ENCODE measurements around the gene PHEX.

PHEX gene

GRCh38 chrX:22196149-22196548, 164.0 kb downstream of the PHEX start:
- Histone ChIP-seq H3F3A (ENCODE audit: insufficient read depth, low read length) (no peaks in the 10 kb centered on the region), H3K4me2 (ENCODE audit: low read length) (no peak overlapping the region), H3K9me3 (ENCODE audit: low read length) (no peaks in the 10 kb centered on the region), H3K79me2 (ENCODE audit: insufficient read depth, low read length) (no peaks in the 10 kb centered on the region), H3K9ac (ENCODE audit: low read length) (no peak overlapping the region), H2AFZ (ENCODE audit: low read length) (no peak overlapping the region), H3K4me3 (ENCODE audit: low read depth, low read length, poor library complexity, severe bottlenecking) (no peak overlapping the region), H3K36me3 (ENCODE audit: insufficient read depth, low read length) (no peaks in the 10 kb centered on the region), H3K9me2 (ENCODE audit: low read depth, low read length) (no peaks in the 10 kb centered on the region), H3K4me1 (ENCODE audit: insufficient read depth, low read length, severe bottlenecking) (no peaks in the 10 kb centered on the region), H3K27me3 (ENCODE audit: insufficient read depth, low read length) (no peaks in the 10 kb centered on the region), H4K20me1 (ENCODE audit: insufficient read depth, low read length) (no peaks in the 10 kb centered on the region), H3K27ac (ENCODE audit: low read depth, low read length, poor library complexity, severe bottlenecking) (no peak overlapping the region)
- TF ChIP-seq, protein P1, sequence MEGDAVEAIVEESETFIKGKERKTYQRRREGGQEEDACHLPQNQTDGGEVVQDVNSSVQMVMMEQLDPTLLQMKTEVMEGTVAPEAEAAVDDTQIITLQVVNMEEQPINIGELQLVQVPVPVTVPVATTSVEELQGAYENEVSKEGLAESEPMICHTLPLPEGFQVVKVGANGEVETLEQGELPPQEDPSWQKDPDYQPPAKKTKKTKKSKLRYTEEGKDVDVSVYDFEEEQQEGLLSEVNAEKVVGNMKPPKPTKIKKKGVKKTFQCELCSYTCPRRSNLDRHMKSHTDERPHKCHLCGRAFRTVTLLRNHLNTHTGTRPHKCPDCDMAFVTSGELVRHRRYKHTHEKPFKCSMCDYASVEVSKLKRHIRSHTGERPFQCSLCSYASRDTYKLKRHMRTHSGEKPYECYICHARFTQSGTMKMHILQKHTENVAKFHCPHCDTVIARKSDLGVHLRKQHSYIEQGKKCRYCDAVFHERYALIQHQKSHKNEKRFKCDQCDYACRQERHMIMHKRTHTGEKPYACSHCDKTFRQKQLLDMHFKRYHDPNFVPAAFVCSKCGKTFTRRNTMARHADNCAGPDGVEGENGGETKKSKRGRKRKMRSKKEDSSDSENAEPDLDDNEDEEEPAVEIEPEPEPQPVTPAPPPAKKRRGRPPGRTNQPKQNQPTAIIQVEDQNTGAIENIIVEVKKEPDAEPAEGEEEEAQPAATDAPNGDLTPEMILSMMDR (IDR thresholded peaks at IDR 0.05; ENCODE audit: low read length), result no peak
- TF ChIP-seq EZH2 (IDR thresholded peaks at IDR 0.05; ENCODE audit: borderline replicate concordance, low read length), result no peak

GRCh38 chrX:22202251-22202650, 170.1 kb downstream of the PHEX start:
- H3K9me3 ChIP-seq (ENCODE audit: low read length), result no peaks in the 10 kb centered on the region
- H3K4me2 ChIP-seq (ENCODE audit: low read length), result no peak overlapping the region
- no peaks in the 10 kb centered on the region for H3K79me2 ChIP-seq (ENCODE audit: insufficient read depth, low read length)
- TF ChIP-seq, protein P1 (IDR thresholded peaks at IDR 0.05; ENCODE audit: low read length), result no peak
- no peak for TF ChIP-seq EZH2 (IDR thresholded peaks at IDR 0.05; ENCODE audit: borderline replicate concordance, low read length)
- H3K4me1 ChIP-seq (ENCODE audit: insufficient read depth, low read length, severe bottlenecking), result no peaks in the 10 kb centered on the region
- H3K4me3 ChIP-seq (ENCODE audit: low read depth, low read length, poor library complexity, severe bottlenecking), result no peak overlapping the region
- H3K9ac ChIP-seq (ENCODE audit: low read length), result no peak overlapping the region
- H4K20me1 ChIP-seq (ENCODE audit: insufficient read depth, low read length), result no peaks in the 10 kb centered on the region
- H3K27ac ChIP-seq (ENCODE audit: low read depth, low read length, poor library complexity, severe bottlenecking), result no peak overlapping the region
- H3F3A ChIP-seq (ENCODE audit: insufficient read depth, low read length), result no peaks in the 10 kb centered on the region
- no peaks in the 10 kb centered on the region for H3K27me3 ChIP-seq (ENCODE audit: insufficient read depth, low read length)
- no peaks in the 10 kb centered on the region for H3K9me2 ChIP-seq (ENCODE audit: low read depth, low read length)
- H2AFZ ChIP-seq (ENCODE audit: low read length), result no peak overlapping the region
- H3K36me3 ChIP-seq (ENCODE audit: insufficient read depth, low read length), result no peaks in the 10 kb centered on the region

DNA sequence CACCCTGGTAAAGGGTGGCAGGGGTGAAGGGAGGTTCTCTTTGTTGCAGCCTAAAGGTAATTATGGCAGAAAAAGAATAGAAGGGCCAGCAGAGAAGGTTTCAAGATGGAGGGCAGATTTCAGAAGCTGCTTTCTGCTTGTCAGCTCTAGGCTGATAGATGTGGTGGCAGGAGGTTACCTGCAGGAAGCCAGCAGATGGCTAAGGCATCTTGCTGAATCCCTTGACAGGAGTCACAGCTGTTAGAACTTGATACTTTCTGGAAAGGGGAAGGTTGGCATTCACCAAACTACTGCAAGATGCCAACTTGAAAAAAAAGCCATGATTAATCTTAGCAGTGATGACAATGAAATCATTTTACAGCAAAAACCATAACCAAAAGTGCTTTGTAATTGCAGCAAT, 171.1 kb downstream of the PHEX start:
- no peaks in the 10 kb centered on the region for H3K36me3 ChIP-seq (ENCODE audit: insufficient read depth, low read length)
- H3K4me2 ChIP-seq (ENCODE audit: low read length), result no peak overlapping the region
- H3F3A ChIP-seq (ENCODE audit: insufficient read depth, low read length), result no peaks in the 10 kb centered on the region
- no peaks in the 10 kb centered on the region for H4K20me1 ChIP-seq (ENCODE audit: insufficient read depth, low read length)
- H3K9me3 ChIP-seq (ENCODE audit: low read length), result no peaks in the 10 kb centered on the region
- H3K27me3 ChIP-seq (ENCODE audit: insufficient read depth, low read length), result no peaks in the 10 kb centered on the region
- no peaks in the 10 kb centered on the region for H3K4me1 ChIP-seq (ENCODE audit: insufficient read depth, low read length, severe bottlenecking)
- H3K9ac ChIP-seq (ENCODE audit: low read length), result no peak overlapping the region
- no peaks in the 10 kb centered on the region for H3K79me2 ChIP-seq (ENCODE audit: insufficient read depth, low read length)
- no peak overlapping the region for H3K4me3 ChIP-seq (ENCODE audit: low read depth, low read length, poor library complexity, severe bottlenecking)
- H2AFZ ChIP-seq (ENCODE audit: low read length), result no peak overlapping the region
- TF ChIP-seq EZH2 (IDR thresholded peaks at IDR 0.05; ENCODE audit: borderline replicate concordance, low read length), result no peak
- TF ChIP-seq, protein P1 (IDR thresholded peaks at IDR 0.05; ENCODE audit: low read length), result no peak
- H3K9me2 ChIP-seq (ENCODE audit: low read depth, low read length), result no peaks in the 10 kb centered on the region
- no peak overlapping the region for H3K27ac ChIP-seq (ENCODE audit: low read depth, low read length, poor library complexity, severe bottlenecking)
